Measurements from ENCODE around the gene JCAD. TPM values are rescaled to one million over a fixed set of nuclear protein-coding genes. Genes with fewer than 3 reads are reported as not detected.
A peak's percentile ranks its signal among the peaks of the same experiment; 100 is the strongest.

Gene JCAD
- total RNA-seq, 4 donors from 2014 or later, result 33.6 to 65.2 (median 53.3) TPM

GRCh38 chr10:29977171-29977570 lies 82.2 kb downstream of the JCAD start:
- no peak for TF ChIP-seq POLR2AphosphoS5 (IDR thresholded peaks at IDR 0.05)
- no peak for TF ChIP-seq POLR2A (IDR thresholded peaks at IDR 0.05; ENCODE audit: low read depth)
- TF ChIP-seq, protein P1, sequence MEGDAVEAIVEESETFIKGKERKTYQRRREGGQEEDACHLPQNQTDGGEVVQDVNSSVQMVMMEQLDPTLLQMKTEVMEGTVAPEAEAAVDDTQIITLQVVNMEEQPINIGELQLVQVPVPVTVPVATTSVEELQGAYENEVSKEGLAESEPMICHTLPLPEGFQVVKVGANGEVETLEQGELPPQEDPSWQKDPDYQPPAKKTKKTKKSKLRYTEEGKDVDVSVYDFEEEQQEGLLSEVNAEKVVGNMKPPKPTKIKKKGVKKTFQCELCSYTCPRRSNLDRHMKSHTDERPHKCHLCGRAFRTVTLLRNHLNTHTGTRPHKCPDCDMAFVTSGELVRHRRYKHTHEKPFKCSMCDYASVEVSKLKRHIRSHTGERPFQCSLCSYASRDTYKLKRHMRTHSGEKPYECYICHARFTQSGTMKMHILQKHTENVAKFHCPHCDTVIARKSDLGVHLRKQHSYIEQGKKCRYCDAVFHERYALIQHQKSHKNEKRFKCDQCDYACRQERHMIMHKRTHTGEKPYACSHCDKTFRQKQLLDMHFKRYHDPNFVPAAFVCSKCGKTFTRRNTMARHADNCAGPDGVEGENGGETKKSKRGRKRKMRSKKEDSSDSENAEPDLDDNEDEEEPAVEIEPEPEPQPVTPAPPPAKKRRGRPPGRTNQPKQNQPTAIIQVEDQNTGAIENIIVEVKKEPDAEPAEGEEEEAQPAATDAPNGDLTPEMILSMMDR (IDR thresholded peaks at IDR 0.05), result no peak
- TF ChIP-seq EP300 (IDR thresholded peaks at IDR 0.05), result no peak
- Histone ChIP-seq H3K9me3 (peaks cover 0 to 7% (median 0%) of the 10 kb centered on the region in 4 donors), H3K27ac (replicated peaks in 1 of 4) (no peak overlapping the region), H3K36me3 (no peaks in the 10 kb centered on the region), H3K27me3 (no peaks in the 10 kb centered on the region), H3K4me3 (no peak overlapping the region), H3K4me1 (peaks cover 0 to 34% (median 27%) of the 10 kb centered on the region in 4 donors)
- 52% methylated on average over 4 of the region's 4 CpGs for WGBS
- intact Hi-C loops (cut with DNase I), result no loop called here
- DNase-seq (ENCODE audit: extremely low spot score), result no peak

DNA sequence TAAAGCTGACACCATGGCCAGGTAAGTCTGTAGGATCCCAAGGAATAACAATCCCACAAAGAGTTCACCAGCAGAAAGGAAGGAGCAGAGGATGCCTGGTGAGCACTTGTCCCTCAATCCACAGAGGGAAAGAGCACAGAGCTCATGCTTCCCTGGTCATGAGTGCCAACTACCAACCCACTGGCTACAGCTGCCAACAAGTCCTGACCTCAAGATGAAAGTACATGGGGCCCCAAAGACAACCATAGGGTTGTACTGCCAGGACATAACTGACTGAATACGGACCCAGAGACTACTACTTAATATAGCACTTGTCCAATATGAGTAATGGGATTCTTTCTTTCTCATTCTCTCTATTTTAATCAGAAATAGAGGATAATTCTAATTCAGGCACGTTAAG lies 83.3 kb downstream of the JCAD start:
- Histone ChIP-seq H3K4me3 (no peak overlapping the region), H3K9me3 (peaks cover 0 to 7% (median 0%) of the 10 kb centered on the region in 4 donors), H3K36me3 (no peaks in the 10 kb centered on the region), H3K4me1 (peaks cover 0 to 37% (median 28%) of the 10 kb centered on the region in 4 donors), H3K27me3 (no peaks in the 10 kb centered on the region), H3K27ac (replicated peaks in 1 of 4) (no peak overlapping the region)
- no peak for DNase-seq (ENCODE audit: extremely low spot score)
- WGBS, result 60% methylated on average over 2 of the region's 2 CpGs
- TF ChIP-seq, protein P1 (IDR thresholded peaks at IDR 0.05), result no peak
- no peak for TF ChIP-seq POLR2AphosphoS5 (IDR thresholded peaks at IDR 0.05)
- TF ChIP-seq EP300 (IDR thresholded peaks at IDR 0.05), result no peak
- no peak for TF ChIP-seq POLR2A (IDR thresholded peaks at IDR 0.05; ENCODE audit: low read depth)
- intact Hi-C loops (cut with DNase I), result no loop called here

GRCh38 chr10:29974773-29975172 lies 84.6 kb downstream of the JCAD start:
- no peaks in the 10 kb centered on the region for H3K27me3 ChIP-seq
- DNase-seq (ENCODE audit: extremely low spot score), result no peak
- H3K9me3 ChIP-seq, result peaks cover 0 to 7% (median 0%) of the 10 kb centered on the region in 4 donors
- peaks cover 0 to 45% (median 37%) of the 10 kb centered on the region in 4 donors for H3K4me1 ChIP-seq
- WGBS, result 70% methylated on average over 3 of the region's 3 CpGs
- no peaks in the 10 kb centered on the region for H3K36me3 ChIP-seq
- intact Hi-C loops (cut with DNase I), result no loop called here
- no peak overlapping the region for H3K27ac ChIP-seq (replicated peaks in 1 of 4)
- TF ChIP-seq POLR2A (IDR thresholded peaks at IDR 0.05; ENCODE audit: low read depth), result no peak
- TF ChIP-seq EP300 (IDR thresholded peaks at IDR 0.05), result no peak
- no peak for TF ChIP-seq POLR2AphosphoS5 (IDR thresholded peaks at IDR 0.05)
- TF ChIP-seq, protein P1 (IDR thresholded peaks at IDR 0.05), result no peak
- no peak overlapping the region for H3K4me3 ChIP-seq

- H3K4me3 ChIP-seq, result no peak overlapping the region
- peaks cover 0 to 45% (median 37%) of the 10 kb centered on the region in 4 donors for H3K4me1 ChIP-seq
- peaks cover 0 to 7% (median 0%) of the 10 kb centered on the region in 4 donors for H3K9me3 ChIP-seq
- no peaks in the 10 kb centered on the region for H3K36me3 ChIP-seq
- WGBS, result 88% methylated on average over 5 of the region's 5 CpGs
- no peak for DNase-seq (ENCODE audit: extremely low spot score)
- no peak overlapping the region for H3K27ac ChIP-seq (replicated peaks in 1 of 4)
- TF ChIP-seq, protein P1 (IDR thresholded peaks at IDR 0.05), result no peak
- no peak for TF ChIP-seq POLR2AphosphoS5 (IDR thresholded peaks at IDR 0.05)
- no peak for TF ChIP-seq EP300 (IDR thresholded peaks at IDR 0.05)
- TF ChIP-seq POLR2A (IDR thresholded peaks at IDR 0.05; ENCODE audit: low read depth), result no peak
- intact Hi-C loops (cut with DNase I), result no loop called here
- no peaks in the 10 kb centered on the region for H3K27me3 ChIP-seq
Observed at GRCh38 chr10:29973921-29974320, 85.5 kb downstream of the JCAD start.

- intact Hi-C loops (cut with DNase I), result no loop called here
- Histone ChIP-seq H3K36me3 (no peaks in the 10 kb centered on the region), H3K27ac (replicated peaks in 1 of 4) (peak overlapping the region in 1 of 4 donors; percentile 43), H3K27me3 (no peaks in the 10 kb centered on the region), H3K4me1 (peaks cover 0 to 37% (median 32%) of the 10 kb centered on the region in 4 donors), H3K9me3 (peaks cover 0 to 7% (median 0%) of the 10 kb centered on the region in 4 donors), H3K4me3 (no peak overlapping the region)
- WGBS, result 89% methylated on average over 1 of the region's 2 CpGs
- DNase-seq (ENCODE audit: extremely low spot score), result no peak
- no peak for TF ChIP-seq POLR2A (IDR thresholded peaks at IDR 0.05; ENCODE audit: low read depth)
- no peak for TF ChIP-seq EP300 (IDR thresholded peaks at IDR 0.05)
- TF ChIP-seq, protein P1 (IDR thresholded peaks at IDR 0.05), result no peak
- TF ChIP-seq POLR2AphosphoS5 (IDR thresholded peaks at IDR 0.05), result no peak
Observed at GRCh38 chr10:29970576-29970975, 88.8 kb downstream of the JCAD start.

Measured in esophagus muscularis mucosa (tissue), 4 donors.